GM23338 (cell line): Measurements from ENCODE around the gene SIDT1.

Experiments
- EZH2 ChIP-seq: fragments of 200-600 bp; sonication (generic); IDR thresholded peaks from one replicate; pipeline ENCODE4 v1.8.0; 2017; ENCODE audit warnings: antibody characterized with exemption, mild to moderate bottlenecking, low read depth; ENCODE audit not compliant: unreplicated experiment
- TF ChIP-seq, protein P1 (sequence below), 2 experiments: fragments of 200-600 bp in 1 of 2; sonication (generic) in 1 of 2; conservative IDR thresholded peaks; 2 replicates each; pipeline versions ENCODE4 v1.5.1 to v1.6.1; 2016 to 2017; ENCODE audit warnings: antibody characterized with exemption in 2 of 2, low read depth in 2 of 2, mild to moderate bottlenecking in 2 of 2, moderate library complexity in 1 of 2

DNA sequence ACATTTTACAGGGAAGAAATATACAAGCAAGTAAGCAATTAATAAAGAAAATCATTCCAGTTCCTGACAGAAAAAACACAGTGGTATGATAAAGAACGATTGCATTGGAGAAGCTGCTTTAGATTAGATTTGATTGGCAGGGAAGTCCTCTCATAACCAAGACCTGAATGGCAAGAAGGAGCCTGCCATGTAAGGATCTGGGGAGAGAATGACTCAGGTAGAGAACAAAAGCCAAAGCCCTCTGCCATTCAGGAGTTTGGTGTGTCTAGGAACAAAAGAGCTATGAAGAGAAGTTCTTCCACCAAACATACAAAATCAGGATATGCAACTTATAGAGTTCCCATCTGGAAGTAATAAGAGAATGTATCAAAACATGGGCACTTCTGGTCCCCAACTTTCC is 57.6 kb downstream of the SIDT1 start:
- TF ChIP-seq, protein P1, sequence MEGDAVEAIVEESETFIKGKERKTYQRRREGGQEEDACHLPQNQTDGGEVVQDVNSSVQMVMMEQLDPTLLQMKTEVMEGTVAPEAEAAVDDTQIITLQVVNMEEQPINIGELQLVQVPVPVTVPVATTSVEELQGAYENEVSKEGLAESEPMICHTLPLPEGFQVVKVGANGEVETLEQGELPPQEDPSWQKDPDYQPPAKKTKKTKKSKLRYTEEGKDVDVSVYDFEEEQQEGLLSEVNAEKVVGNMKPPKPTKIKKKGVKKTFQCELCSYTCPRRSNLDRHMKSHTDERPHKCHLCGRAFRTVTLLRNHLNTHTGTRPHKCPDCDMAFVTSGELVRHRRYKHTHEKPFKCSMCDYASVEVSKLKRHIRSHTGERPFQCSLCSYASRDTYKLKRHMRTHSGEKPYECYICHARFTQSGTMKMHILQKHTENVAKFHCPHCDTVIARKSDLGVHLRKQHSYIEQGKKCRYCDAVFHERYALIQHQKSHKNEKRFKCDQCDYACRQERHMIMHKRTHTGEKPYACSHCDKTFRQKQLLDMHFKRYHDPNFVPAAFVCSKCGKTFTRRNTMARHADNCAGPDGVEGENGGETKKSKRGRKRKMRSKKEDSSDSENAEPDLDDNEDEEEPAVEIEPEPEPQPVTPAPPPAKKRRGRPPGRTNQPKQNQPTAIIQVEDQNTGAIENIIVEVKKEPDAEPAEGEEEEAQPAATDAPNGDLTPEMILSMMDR (conservative IDR thresholded peaks at IDR 0.05; ENCODE audit: low read depth in 2 of 2) = no peak
- no peak for TF ChIP-seq EZH2
